Upper lobe of left lung (tissue), 6 donors: ENCODE measurements around the gene NEURL1B. TPM values are rescaled to one million over a fixed set of nuclear protein-coding genes. Genes with fewer than 3 reads are reported as not detected.

ENCODE experiments used
- ATAC-seq, 2 donors: fragments of 200-7000 bp; cut with Tn5 transposase; one replicate each; pipeline ENCODE4 v1.9.1; 2022; ENCODE audit warnings: mild to moderate bottlenecking in 2 of 2, moderate library complexity in 2 of 2; ENCODE audit not compliant: low FRiP score in 2 of 2
- DNase-seq, 2 donors: peaks; one replicate each; pipeline ENCODE4 v3.0.0-alpha.2; 2019 to 2020
- H3K27ac ChIP-seq, 4 donors: fragments of 200-600 bp; sonication (generic); one replicate each; pipeline ENCODE4 v1.5.1; 2016 to 2019
- H3K27me3 ChIP-seq, 4 donors: fragments of 200-600 bp; sonication (generic); one replicate each; pipeline ENCODE4 v1.5.1; 2017 to 2019
- H3K36me3 ChIP-seq, 4 donors: fragments of 200-600 bp; sonication (generic); one replicate each; pipeline ENCODE4 v1.5.1; 2016 to 2019
- H3K4me1 ChIP-seq, 4 donors: fragments of 200-600 bp; sonication (generic); one replicate each; pipeline ENCODE4 v1.5.1; 2018 to 2019
- H3K4me3 ChIP-seq, 4 donors: fragments of 200-600 bp; sonication (generic); one replicate each; pipeline ENCODE4 v1.5.1; 2017 to 2019; ENCODE audit warnings: mild to moderate bottlenecking in 2 of 4, moderate library complexity in 1 of 4
- H3K9me3 ChIP-seq, 4 donors: fragments of 200-600 bp; sonication (generic); one replicate each; pipeline ENCODE4 v1.5.1; 2018 to 2019
- CTCF ChIP-seq, 6 experiments: fragments of 450-650 bp in 4 of 6; fragments of 200-600 bp in 2 of 6; sonication (generic) in 2 of 6; IDR thresholded peaks; one replicate each; pipeline ENCODE4 v1.5.1; 2016 to 2019; ENCODE audit warnings: antibody characterized with exemption in 6 of 6
- EP300 ChIP-seq, 4 donors: sonication (generic); formaldehyde crosslinking; IDR thresholded peaks; one replicate each; pipeline ENCODE4 v1.5.1; 2017; ENCODE audit warnings: antibody characterized with exemption in 4 of 4, control low read depth in 2 of 4
- POLR2A ChIP-seq, 4 donors: fragments of 450-650 bp; IDR thresholded peaks; one replicate each; pipeline ENCODE4 v1.5.1; 2016 to 2017; ENCODE audit warnings: antibody characterized with exemption in 4 of 4, mild to moderate bottlenecking in 2 of 4
- POLR2AphosphoS5 ChIP-seq, 2 donors: sonication (generic); formaldehyde crosslinking; IDR thresholded peaks; one replicate each; pipeline ENCODE4 v1.5.1; 2017; ENCODE audit warnings: antibody characterized with exemption in 2 of 2
- WGBS, 2 donors: methylation state at CpG; one replicate each; pipeline ENCODE4 v1.1.5; 2017 to 2018; 5-methylcytosine and 5-hydroxymethylcytosine counted together
- total RNA-seq, 6 donors: library from RNA; depleted of rRNA in 4 of 6; stranded (reverse); fragments of >200 nt in 4 of 6; gene quantifications; one replicate each; pipeline versions ENCODE4 v1.1.0 to v1.2.1, GENCODE V29; 2016 to 2021
- donor health status: DM: no; HTN: no; CAD: no; lungs with moderate emphysema.
- donor health status: DM: no; HTN: yes; CAD: no; lungs with severe emphysema.

The NEURL1B gene
- total RNA-seq, 6 donors from 2014 or later = 6.3 to 29.4 (median 15.1) TPM

GRCh38 chr5:172688349-172689217 is 47.5 kb downstream of the NEURL1B start:
- 43 to 48% methylated on average over 9 to 11 of the region's 11 CpGs for WGBS, 2 donors

GRCh38 chr5:172689218-172689572 is 48.1 kb downstream of the NEURL1B start:
- Histone ChIP-seq H3K4me3 (no peak overlapping the region), H3K27me3 (no peaks in the 10 kb centered on the region), H3K9me3 (no peaks in the 10 kb centered on the region), H3K27ac (peak overlapping the region; percentile 31 to 68 (median 50)), H3K4me1 (peaks cover 12 to 25% (median 19%) of the 10 kb centered on the region in 4 donors), H3K36me3 (peaks cover 0 to 26% (median 5%) of the 10 kb centered on the region in 4 donors)
- TF ChIP-seq POLR2A (IDR thresholded peaks at IDR 0.05) (no peak), POLR2AphosphoS5 (IDR thresholded peaks at IDR 0.05) (no peak), CTCF (IDR thresholded peaks at IDR 0.05) (no peak), EP300 (IDR thresholded peaks at IDR 0.05) (no peak)
- no peak for DNase-seq
- ATAC-seq = no peak
- WGBS, 2 donors = 57 to 59% methylated on average over 7 of the region's 7 CpGs

More at GRCh38 chr5:172688349-172689217, 47.5 kb downstream of the NEURL1B start:
- peaks cover 12 to 23% (median 19%) of the 10 kb centered on the region in 4 donors for H3K4me1 ChIP-seq
- peaks cover 0 to 28% (median 7%) of the 10 kb centered on the region in 4 donors for H3K36me3 ChIP-seq
- peak overlapping the region; percentile 40 to 68 (median 50) for H3K27ac ChIP-seq
- H3K27me3 ChIP-seq = no peaks in the 10 kb centered on the region
- no peak overlapping the region for H3K4me3 ChIP-seq
- DNase-seq = peak in 1 of 2 donors; percentile 81
- no peaks in the 10 kb centered on the region for H3K9me3 ChIP-seq
- TF ChIP-seq POLR2AphosphoS5 (IDR thresholded peaks at IDR 0.05) (peak in 1 of 2 donors; percentile 14), POLR2A (IDR thresholded peaks at IDR 0.05) (no peak)
- peak in 1 of 2 donors; percentile 47 for ATAC-seq

- Histone ChIP-seq H3K27me3 (no peaks in the 10 kb centered on the region), H3K36me3 (peaks cover 0 to 21% (median 5%) of the 10 kb centered on the region in 4 donors), H3K9me3 (no peaks in the 10 kb centered on the region), H3K4me3 (no peak overlapping the region), H3K4me1 (peaks cover 12 to 25% (median 19%) of the 10 kb centered on the region in 4 donors), H3K27ac (peak overlapping the region; percentile 31 to 68 (median 50))
- 87 to 88% methylated on average over 5 to 9 of the region's 10 CpGs for WGBS, 2 donors
- no peak for ATAC-seq
- TF ChIP-seq POLR2A (IDR thresholded peaks at IDR 0.05) = no peak
- no peak for TF ChIP-seq CTCF (IDR thresholded peaks at IDR 0.05)
- no peak for TF ChIP-seq POLR2AphosphoS5 (IDR thresholded peaks at IDR 0.05)
- no peak for TF ChIP-seq EP300 (IDR thresholded peaks at IDR 0.05)
- no peak for DNase-seq
These were observed 48.7 kb downstream of the NEURL1B start for GRCh38 chr5:172689801-172690200.

- Histone ChIP-seq H3K36me3 (peaks cover 0 to 21% (median 5%) of the 10 kb centered on the region in 4 donors), H3K4me3 (no peak overlapping the region), H3K27me3 (no peaks in the 10 kb centered on the region), H3K27ac (peak overlapping the region in 2 of 4 donors; percentile 47 to 68), H3K9me3 (no peaks in the 10 kb centered on the region), H3K4me1 (peaks cover 12 to 25% (median 20%) of the 10 kb centered on the region in 4 donors)
- no peak for TF ChIP-seq POLR2A (IDR thresholded peaks at IDR 0.05)
- no peak for TF ChIP-seq EP300 (IDR thresholded peaks at IDR 0.05)
- TF ChIP-seq POLR2AphosphoS5 (IDR thresholded peaks at IDR 0.05) = no peak
- no peak for TF ChIP-seq CTCF (IDR thresholded peaks at IDR 0.05)
- no peak for ATAC-seq
- 88 to 91% methylated on average over 19 to 23 of the region's 24 CpGs for WGBS, 2 donors
- DNase-seq = no peak
These were observed 49.4 kb downstream of the NEURL1B start for GRCh38 chr5:172690258-172691075.

GRCh38 chr5:172691886-172692285 is 50.8 kb downstream of the NEURL1B start:
- Histone ChIP-seq H3K9me3 (no peaks in the 10 kb centered on the region), H3K4me3 (no peak overlapping the region), H3K27ac (no peak overlapping the region), H3K36me3 (peaks cover 0 to 14% (median under 1%) of the 10 kb centered on the region in 4 donors), H3K27me3 (no peaks in the 10 kb centered on the region), H3K4me1 (peaks cover 20 to 36% (median 33%) of the 10 kb centered on the region in 4 donors)
- WGBS, 2 donors = 93 to 95% methylated on average over 7 of the region's 7 CpGs
- ATAC-seq (no peak), DNase-seq (no peak)
- no peak for TF ChIP-seq CTCF (IDR thresholded peaks at IDR 0.05)
- no peak for TF ChIP-seq POLR2AphosphoS5 (IDR thresholded peaks at IDR 0.05)
- TF ChIP-seq EP300 (IDR thresholded peaks at IDR 0.05) = no peak
